SIG-M5 treated with dmso at 0.1 percent for 504 hours (cell line): ENCODE measurements around the gene TTC12.
"Not testable (repeated sequence)": the region's sequence is repeated elsewhere in the genome, so short reads cannot be mapped to it uniquely, and the experiment has no call there.

Source experiments
- DNase-seq: peaks from one replicate; lab custom pipeline; 2025; ENCODE audit not compliant: unreplicated experiment; lab: John Stamatoyannopoulos, UW

Gene TTC12

DNA sequence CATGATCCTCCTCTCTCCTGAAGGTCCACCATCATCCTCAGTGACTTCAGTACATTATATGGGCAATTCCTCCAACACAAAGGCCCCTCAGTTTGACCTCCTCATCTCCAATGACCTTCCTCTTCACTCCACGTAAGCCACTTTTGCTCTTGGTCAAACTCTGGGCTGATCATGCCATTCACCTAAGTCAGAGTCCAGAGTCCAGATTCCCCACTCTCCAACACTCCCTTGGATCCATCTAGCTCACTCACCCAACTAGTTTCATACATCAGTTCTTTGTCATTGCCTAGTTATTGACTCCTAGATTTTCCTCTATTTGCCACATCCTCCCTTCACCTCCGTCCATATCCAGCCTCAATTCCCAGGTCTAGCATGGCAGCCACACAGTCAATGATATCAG lies 30.5 kb upstream of the TTC12 start:
- DNase-seq, result no peak

DNA sequence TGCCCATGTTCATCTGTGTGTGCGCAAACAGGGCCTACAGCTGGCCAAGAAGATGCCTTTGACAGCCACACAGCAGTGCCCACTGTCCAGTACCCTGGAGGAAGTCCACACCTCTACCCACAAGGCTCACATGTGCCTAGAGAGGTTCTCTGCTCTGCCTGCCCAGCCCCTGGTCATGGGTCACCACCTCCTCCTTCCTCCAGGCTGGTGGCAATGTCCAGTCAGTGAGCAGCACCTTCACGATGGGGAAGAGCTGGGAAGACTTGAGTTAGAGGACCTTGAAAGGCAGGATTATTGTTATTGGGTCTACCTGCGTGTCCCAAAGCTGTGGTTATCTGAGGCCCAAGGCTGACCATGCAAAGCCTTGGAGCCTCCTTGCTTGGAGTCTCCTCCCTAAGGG lies 28.4 kb upstream of the TTC12 start:
- no peak for DNase-seq

DNA sequence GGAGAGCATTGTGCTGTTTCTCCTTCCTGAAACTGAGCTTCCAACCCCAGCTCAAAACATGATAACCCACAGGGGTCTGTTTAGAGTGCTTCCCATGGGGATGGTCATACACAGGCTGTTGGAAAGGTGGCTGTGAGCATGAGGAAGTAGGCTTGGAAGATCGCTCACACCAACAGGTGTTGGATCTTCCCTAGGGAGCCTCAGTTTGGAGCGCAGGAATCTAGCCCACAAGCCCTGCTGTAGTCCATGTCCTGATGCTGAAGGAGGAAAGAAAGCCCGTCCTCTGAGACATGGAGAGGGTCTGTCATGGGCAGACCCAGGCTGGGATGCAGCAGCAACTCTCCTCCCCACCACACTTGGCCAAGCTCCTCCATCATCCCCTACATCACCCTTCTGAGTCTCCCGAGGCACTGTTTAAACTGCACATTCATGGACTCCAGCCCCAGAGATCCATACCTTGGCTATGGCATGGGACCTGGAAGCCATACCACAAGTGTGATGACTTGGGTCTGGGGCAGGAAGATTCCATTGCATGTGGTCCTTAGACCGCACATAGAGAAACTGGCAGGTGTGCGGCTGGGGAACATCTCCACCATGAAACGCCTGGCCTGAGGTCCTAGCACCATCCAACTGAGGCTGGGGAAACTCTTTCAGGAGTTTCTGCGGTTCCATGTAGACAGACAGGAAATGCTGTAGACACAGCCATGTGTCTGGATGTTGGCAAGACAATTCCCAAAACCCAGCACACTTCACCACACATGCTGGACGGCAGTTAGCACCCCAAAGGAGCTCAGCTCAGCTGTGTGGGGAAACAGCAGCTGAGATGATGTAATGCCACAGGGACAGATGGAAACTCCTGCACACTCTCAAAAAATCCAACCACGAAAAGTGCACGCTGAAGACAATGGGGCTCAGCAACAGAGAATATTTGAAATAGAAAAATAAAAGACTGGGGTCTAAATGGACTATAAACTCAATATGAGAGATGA lies 27.6 kb upstream of the TTC12 start:
- no peak for DNase-seq

DNA sequence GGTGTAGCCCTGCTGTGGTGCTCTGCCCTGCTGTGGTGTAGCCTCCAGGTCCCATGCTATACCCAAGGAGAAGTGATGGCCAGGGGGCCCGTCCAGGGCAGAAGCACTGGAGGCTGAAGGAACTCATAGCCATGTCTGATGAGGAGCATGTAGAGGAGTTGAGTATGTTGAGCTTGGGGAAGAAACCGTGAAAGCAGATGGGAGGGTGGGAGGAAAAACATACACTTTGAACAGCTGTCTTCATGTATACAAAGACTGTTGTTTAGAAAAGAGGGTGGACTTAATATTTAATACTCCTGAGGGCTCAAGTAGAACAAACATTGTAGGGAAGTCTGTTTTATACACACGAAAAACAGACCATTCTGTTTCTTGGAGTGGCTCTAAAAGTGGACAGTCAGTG lies 26.6 kb upstream of the TTC12 start:
- DNase-seq, result no peak

DNA sequence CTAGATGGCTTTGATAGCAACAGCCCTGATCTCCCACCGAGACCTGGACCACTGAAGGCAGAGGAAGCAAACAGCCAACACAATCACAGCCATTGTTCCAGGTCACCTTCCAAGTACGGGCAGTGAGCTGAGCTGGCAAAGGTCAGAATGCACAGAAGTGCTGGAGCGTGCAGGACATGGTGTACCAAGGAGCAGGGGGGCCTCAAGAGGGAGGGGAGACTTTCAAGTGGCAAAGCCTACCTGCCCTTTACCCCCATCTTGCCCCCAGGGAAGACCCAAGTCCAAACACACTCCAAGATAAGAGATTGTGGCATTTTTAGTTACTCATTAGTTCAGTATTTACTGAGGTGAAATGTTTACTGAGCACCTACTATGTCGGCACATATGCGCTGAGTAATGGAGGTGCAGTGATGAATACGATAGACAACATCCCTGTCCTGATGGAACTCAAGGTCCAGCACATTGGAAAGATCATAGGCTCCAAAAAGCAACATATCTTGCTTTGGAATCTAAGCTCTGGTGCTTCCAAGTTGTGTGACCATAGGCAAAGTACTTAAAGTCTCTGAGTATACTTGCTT lies 26.0 kb upstream of the TTC12 start:
- no peak for DNase-seq

DNA sequence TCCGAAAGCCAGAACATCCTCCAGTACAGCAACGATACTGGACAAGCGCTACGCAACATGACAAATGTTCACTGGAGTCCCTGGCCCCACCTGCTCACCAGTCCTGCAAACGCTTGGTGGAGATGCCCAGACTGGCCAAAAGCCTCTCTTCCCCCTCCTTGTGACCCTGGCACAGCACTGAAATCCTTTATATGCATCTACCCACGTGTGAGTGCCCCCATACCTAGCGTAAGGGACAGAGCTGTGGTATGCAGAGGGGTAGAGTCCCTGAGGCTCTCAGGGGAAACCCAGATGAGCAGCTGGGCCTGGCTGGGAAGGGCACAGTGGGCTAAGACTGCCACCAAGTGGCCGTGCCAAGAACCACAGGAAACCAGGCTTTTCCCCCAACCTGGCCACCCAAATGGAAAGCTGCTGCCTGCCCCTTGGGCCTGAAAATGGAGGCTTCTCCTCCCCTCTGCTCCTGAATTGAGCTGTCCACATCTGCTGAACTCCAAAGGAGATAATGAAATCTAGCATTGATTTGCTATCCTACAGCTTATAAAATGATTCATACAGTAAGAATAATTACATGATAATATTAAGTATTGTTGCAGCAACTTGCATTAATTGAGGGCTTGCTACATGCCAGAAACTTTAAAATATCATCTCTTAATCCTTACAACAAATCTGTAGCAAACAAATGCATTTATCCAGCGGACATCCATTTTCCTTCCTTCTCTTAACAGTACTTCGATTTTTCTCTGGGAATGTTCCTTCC lies 24.8 kb upstream of the TTC12 start:
- peak; percentile 36 for DNase-seq

DNA sequence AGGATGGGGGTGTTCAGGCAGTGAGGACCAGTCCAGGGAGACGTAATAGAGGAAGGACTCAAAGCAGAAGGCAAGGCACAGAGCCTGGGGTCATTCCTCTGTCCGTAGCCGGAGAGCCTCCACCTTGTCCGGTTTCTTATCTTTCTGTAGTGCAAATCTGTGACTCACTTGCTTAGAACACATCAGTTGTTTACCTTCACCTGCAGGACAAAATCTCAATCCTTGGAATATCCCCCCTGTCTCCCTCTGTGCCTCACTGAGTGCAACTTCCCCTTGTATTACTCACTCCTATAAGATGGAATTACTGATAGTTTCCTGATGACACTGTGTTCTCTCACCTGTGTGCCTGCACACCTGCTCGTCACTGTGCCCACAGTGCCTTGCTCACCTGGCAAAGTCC lies 20.4 kb upstream of the TTC12 start:
- no peak for DNase-seq

DNA sequence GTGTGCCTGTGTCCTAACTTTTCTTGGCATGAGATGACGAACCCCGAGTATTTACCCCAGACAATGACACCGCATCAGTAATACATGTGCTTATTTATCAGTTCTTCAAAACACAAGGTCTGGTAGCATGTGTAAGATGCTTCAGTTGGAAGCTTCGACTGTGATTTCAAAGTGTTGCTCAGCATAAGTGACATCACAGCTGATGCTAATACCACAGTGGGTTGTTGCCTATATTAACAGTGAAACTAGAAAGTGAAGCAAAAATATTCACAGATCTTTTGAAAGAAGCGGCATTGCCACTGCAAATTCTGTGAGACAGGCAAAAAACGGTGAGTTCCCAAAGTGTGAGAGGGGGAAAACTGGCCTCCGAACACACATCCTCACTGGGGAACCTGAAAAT lies 18.4 kb upstream of the TTC12 start:
- DNase-seq, result no peak

DNA sequence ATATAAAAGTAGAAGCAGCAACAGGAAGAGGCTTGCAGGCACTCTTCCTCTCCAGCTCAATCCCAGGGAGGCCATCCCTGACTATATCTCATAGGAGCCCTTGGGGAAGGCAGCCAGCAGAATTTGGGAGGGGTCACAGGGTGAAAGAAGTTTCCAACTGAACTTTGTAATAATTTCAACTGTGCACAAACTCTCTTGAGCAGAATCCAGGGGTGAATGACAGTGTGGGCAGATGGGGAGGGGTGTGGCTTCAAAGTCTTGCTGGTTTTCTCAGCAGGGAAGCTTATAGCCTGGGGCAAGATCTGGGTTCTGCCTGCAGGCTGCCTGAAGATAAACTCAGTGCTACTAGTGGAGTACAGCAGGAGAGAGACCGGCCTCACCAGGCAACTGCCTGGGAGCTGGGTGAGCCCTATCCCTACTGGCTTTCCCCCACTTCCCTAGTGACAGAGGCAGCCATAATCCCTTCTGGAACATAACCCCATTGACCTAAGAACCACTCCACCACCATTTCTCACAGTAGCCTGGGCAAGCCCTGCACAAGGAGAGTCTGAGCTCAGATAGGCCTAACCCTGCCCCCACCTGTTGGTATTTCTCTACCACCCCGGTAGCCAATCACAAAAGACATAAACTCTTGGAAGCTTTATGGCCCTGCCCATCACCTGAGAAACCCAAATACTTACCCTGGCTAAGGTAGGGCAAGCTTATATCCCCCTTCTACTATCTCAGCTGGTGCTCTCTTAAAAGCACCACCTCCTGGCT lies 17.8 kb upstream of the TTC12 start:
- no peak for DNase-seq

DNA sequence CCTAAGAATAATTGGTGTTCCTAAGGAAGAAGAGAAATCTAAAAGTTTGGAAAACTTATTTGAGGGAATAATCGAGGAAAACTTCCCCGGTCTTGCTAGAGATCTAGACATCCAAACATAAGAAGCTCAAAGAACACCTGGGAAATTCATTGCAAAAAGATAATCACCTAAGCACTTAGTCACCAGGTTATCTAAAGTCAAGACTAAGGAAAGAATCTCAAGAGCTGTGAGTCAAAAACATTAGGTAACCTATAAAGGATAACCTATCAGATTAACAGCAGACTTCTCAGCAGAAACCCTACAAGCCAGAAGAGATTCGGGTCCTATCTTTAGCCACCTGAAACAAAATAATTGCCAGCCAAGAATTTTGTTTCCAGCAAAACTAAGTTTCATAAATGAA lies 15.9 kb upstream of the TTC12 start:
- DNase-seq, result not testable (repeated sequence)

DNA sequence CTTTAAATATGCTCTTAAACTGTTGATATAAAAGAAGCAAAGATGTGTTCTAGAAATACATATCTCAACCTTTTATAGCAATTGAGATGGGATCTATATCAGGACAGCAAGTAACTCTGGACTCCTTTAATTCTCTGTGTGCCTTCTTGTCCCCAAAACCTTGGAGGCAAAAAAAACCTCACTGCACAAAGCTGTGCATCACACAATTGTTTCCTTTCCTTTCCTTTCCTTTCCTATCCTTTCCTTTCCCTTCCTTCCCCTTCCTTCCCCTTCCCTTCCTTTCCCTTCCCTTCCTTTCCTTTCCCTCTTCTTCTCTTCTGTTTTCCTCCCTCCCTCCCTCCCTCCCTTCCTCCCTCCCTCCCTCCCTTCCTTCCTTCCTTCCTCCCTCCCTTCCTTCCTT lies 9.5 kb upstream of the TTC12 start:
- DNase-seq, result no peak

DNA sequence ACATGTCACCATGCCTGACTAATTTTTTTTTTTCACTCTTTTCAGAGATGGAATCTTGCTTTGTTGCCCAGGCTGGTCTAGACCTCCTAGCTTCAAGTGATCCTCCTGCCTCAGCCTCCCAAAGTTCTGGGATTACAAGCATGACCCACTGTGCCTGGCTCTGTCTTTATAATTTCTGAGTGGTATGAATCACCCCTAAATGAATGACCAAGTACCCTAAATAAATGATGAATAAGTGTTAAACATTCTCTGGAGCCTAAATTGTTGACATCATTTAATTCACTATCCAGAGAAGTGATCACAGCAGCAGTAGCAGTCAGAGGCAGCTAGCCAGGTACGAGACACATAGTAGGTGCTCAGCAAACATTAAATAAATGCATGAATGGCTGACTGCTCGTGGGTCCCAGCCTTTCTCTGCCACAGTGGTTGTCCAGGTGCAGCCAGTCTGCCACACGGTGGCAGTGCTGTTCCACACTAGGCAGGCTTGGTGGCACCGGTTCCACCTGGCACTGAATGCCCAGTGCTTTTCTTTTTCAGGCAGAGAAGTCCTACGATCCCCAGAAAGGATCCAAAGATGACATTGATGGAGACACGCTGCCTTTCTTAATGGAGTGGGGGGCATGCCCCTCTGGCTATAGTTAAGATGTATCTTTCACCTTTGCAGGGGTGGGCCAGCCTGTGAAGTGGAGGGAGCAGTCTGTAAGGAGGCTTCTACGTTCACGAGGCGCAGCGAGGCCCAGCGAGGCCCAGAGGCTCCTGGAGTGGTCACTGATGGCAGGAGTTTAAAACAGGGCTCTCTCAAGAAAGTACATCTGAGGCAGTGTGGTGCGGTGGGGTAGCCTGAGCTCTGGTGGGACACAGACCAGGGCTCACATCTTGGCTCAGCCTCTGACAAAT lies 8.7 kb upstream of the TTC12 start:
- DNase-seq, result peak; percentile 26

DNA sequence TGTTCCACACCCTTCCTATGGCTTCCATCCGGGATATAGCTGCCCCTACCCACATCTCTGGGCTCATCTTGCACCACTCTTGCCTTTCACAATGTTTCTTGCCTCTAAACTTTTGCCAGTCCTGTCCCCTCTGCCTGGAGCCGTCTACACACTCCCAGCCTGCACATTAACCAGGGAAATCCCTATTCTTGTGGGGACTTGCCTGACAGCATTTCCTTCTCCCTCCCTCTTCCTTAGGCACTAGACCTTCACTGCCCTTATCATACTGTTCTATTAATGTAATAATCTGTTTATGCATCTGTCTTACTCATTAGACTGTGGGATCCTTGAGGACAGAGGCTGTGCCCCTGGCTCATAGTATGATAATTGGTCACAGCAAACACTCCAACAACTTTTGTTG lies 5.8 kb upstream of the TTC12 start:
- DNase-seq, result no peak

DNA sequence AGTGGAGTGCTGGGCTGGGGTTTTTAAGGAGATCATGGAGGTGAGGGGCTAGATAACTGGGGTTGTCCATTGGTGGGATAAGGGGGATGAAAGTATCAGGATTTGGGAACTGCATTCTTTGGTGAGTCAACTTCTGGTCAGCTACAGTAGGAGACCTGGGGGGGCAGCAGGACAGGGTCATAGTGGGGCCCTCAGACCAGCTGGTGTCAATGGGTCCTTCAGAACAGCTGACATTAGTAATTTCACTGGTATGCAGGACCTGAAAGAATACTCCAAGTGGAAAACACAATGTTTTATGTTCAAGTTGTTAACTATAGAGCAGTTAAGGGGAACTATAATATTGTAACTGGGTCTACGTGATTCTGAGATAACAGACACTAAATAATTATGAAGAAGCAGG lies 2.8 kb upstream of the TTC12 start:
- DNase-seq, result no peak

DNA sequence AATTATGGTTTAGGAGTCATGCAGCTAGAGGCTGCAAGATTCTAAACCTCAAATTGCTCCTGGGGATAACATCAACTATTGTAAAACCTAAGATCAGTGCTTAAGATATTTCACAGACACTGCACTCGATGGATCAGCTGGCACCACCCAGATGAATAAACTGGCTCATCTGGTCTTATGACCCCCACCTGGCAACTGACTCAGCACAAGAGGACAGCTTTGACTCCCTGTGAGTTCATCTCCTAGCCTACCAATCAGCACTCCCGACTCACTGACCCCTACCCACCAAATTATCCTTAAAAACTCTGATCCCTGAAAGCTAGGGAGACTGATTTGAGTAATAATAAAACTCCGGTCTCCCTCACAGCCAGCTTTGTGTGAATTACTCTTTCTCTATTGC lies 782 bp upstream of the TTC12 start:
- DNase-seq, result no peak

DNA sequence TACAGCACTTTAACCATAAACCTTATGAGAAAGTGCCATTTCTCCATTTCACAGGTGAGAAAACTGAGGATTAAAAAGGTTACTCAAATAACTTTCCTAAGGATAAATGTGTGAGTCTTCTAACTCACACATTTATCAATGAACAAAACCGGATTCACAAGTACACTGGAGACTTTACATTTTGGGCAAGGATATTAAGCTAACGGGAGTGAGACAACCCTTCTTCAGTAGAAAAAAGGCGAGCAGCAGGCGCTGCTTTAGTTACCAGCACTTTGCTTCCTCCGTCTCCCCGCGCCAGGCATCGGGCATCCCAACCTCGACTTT lies 356 bp upstream of the TTC12 start:
- no peak for DNase-seq

DNA sequence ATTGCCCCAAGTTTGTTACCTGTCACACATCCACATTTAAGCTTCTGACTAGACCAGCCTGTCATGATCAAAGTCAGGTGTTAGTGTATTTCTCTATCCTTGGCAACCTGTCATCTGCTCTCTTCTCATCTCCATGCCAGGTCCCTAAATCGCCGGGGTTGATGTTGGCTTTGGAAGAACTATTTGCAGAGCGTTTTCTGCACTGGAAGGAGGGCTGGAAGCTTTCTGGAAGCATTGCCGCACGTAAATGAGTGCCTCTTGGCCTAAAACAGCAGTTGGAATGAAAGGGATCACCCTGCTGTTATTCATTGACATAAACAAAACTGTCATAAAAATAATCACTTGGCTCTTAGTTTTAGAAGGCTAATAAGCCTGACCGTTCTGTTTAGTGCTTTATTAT lies 1.4 kb downstream of the TTC12 start:
- no peak for DNase-seq

DNA sequence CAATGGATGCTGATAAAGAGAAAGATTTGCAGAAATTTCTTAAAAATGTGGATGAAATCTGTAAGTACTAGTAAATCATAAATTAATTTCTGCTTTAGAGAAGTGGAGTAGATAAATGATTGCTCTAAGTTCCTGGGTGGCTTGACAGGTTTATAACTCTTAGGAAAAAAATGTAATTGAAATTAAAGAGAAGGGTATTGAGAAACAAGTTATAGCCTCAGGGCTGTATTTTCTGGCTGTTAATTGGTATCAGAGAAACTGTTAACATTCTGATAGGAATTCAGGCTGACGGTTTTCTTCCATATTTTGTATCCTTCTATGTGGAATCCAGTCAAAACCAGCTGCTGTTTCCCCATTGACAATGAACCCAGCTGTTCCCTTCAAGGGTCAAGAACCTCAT lies 1.9 kb downstream of the TTC12 start:
- no peak for DNase-seq

DNA sequence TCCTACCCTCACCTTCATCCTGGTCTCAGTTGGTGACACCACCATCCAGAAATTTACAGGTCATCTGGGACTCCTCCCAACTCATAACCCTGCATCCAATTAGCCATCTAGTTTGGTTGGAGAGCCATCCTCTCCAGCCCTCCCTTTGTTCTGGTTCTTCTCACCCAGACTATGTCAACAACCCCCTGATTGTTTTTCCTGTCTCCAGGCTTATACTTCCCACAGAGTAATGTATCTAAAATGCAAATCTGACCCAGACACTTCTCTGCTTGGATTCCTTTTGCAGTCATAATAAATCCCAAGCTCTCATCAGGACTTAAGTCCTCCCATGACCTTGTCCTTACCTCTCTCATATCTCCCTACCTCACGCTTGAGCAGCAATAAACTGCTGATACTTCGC lies 3.0 kb downstream of the TTC12 start:
- no peak for DNase-seq

DNA sequence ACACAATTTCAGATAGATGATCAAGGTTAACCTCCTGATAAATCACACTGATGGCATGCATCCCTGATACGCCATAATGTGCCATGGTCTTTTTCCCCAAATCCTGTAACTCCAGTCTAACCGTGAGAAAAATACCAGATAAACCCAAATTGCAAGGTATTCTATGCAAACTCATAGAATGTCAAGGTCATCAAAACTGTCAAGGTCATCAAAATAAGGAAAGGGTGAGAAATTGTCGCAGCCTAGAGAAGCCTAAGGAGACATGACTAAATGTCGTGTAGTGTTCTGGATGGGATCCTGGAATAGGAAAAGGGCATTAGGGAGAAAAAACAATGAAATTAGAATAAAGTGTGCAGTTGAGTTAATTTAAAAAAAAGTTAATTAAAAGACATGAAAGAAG lies 4.7 kb downstream of the TTC12 start:
- DNase-seq, result no peak
